Endothelial cell of umbilical vein (primary cell): ENCODE measurements around the gene CSMD2. TPM values are rescaled to one million over a fixed set of nuclear protein-coding genes. Genes with fewer than 3 reads are reported as not detected.

Experiments
- BruUV-seq: library from RNA; stranded (reverse); fragments of 400-500 nt; replicated peaks from 2 replicates; lab custom pipeline; 2021; lab: Mats Ljungman, UMichigan
- CTCF ChIA-PET: fragments of 300-600, 350-600 bp; sonication (Branson Sonifier 250); formaldehyde crosslinking; loops from one replicate; lab custom pipeline; 2021; ENCODE audit warnings: antibody characterized with exemption, inconsistent platforms; lab: Charles Lee
- POLR2A ChIA-PET: fragments of 300-600, 350-600 bp; sonication (Branson Sonifier 250); formaldehyde crosslinking; loops from one replicate; lab custom pipeline; 2021; ENCODE audit warnings: antibody characterized with exemption, inconsistent platforms; lab: Charles Lee
- DNase-seq: peaks from one replicate; pipeline ENCODE4 v3.0.0-alpha.2; 2011; ENCODE audit warnings: low read depth, low spot score
- FAIRE-seq: peaks from 2 replicates; lab custom pipeline; 2011; peaks lifted over from hg19 to GRCh38; lab: Jason Lieb, UNC
- H2AFZ ChIP-seq: 2 replicates; pipeline ENCODE4 v1.6.0; 2012; ENCODE audit warnings: low read depth, low read length, control low read depth, inconsistent platforms
- H3K27ac ChIP-seq: 2 replicates; pipeline ENCODE4 v1.5.1; 2011; ENCODE audit warnings: low read depth, mild to moderate bottlenecking, control low read depth, low read length, moderate library complexity; ENCODE audit not compliant: insufficient read depth
- H3K27me3 ChIP-seq, 2 experiments: 2 replicates each; pipeline versions ENCODE4 v1.6.0 to v1.6.1; 2011; ENCODE audit warnings: low read length in 2 of 2, mixed read lengths in 1 of 2; ENCODE audit not compliant: control insufficient read depth in 2 of 2, insufficient read depth in 2 of 2
- H3K36me3 ChIP-seq, 2 experiments: 2 replicates in 1 of 2; 3 replicates in 1 of 2; pipeline ENCODE4 v1.5.1; 2011; ENCODE audit warnings: low read length in 2 of 2, mild to moderate bottlenecking in 1 of 2, moderate library complexity in 1 of 2; ENCODE audit not compliant: control insufficient read depth in 2 of 2, insufficient read depth in 2 of 2; ENCODE audit errors: extremely low read depth in 1 of 2
- H3K4me1 ChIP-seq: 3 replicates; pipeline ENCODE4 v1.5.1; 2011; ENCODE audit warnings: mild to moderate bottlenecking, low read length; ENCODE audit not compliant: control insufficient read depth, insufficient read depth; ENCODE audit errors: extremely low read depth
- H3K4me2 ChIP-seq: 2 replicates; pipeline ENCODE4 v1.6.1; 2011; ENCODE audit warnings: low read length, control low read depth, mixed read lengths; ENCODE audit not compliant: insufficient read depth
- H3K4me3 ChIP-seq, 3 experiments: fragments of 200-600 bp in 1 of 3; sonication (generic), shearing (Covaris generic) in 1 of 3; replicated peaks in 1 of 3; 2 replicates each; pipeline ENCODE4 v1.5.1; 2011 to 2016; ENCODE audit warnings: control low read depth in 3 of 3, low read length in 3 of 3, mild to moderate bottlenecking in 2 of 3, inconsistent platforms in 1 of 3, low read depth in 1 of 3, moderate library complexity in 1 of 3; ENCODE audit not compliant: insufficient read depth in 1 of 3
- H3K79me2 ChIP-seq: 2 replicates; pipeline ENCODE4 v1.6.0; 2012; ENCODE audit warnings: low read length, inconsistent platforms; ENCODE audit not compliant: control insufficient read depth, insufficient read depth
- H3K9ac ChIP-seq: replicated peaks from 2 replicates; pipeline ENCODE3; 2011; ENCODE audit warnings: low read length, control low read depth; ENCODE audit not compliant: insufficient read depth; ENCODE audit errors: extremely low read depth
- H3K9me1 ChIP-seq: replicated peaks from 3 replicates; pipeline ENCODE4 v1.6.0; 2011; ENCODE audit warnings: mild to moderate bottlenecking, low read length; ENCODE audit not compliant: control insufficient read depth, insufficient read depth; ENCODE audit errors: extremely low read depth
- H3K9me3 ChIP-seq: replicated peaks from 2 replicates; pipeline ENCODE4 v1.5.1; 2012; ENCODE audit warnings: low read length, inconsistent platforms; ENCODE audit not compliant: control insufficient read depth, insufficient read depth
- H4K20me1 ChIP-seq: replicated peaks from 2 replicates; pipeline ENCODE3; 2011; ENCODE audit warnings: mild to moderate bottlenecking, low read length; ENCODE audit not compliant: control insufficient read depth, insufficient read depth; ENCODE audit errors: extremely low read depth
- CTCF ChIP-seq, 2 donors: IDR thresholded peaks; 1 replicate in 1 of 2; 2 replicates in 1 of 2; pipeline ENCODE4 v1.5.1; 2011; ENCODE audit warnings: low read length in 2 of 2, mild to moderate bottlenecking in 2 of 2, moderate library complexity in 2 of 2, control low read depth in 1 of 2, inconsistent platforms in 1 of 2, low read depth in 1 of 2; ENCODE audit not compliant: insufficient read depth in 1 of 2; ENCODE audit errors: extremely low read depth in 1 of 2
- EZH2 ChIP-seq: IDR thresholded peaks from 2 replicates; pipeline ENCODE4 v1.6.1; 2012; ENCODE audit warnings: borderline replicate concordance, low read depth, mild to moderate bottlenecking, moderate library complexity, low read length, inconsistent platforms; ENCODE audit not compliant: severe bottlenecking
- FOS ChIP-seq: IDR thresholded peaks from 2 replicates; pipeline ENCODE4 v1.6.1; 2011; ENCODE audit warnings: mild to moderate bottlenecking, low read length, moderate library complexity, borderline replicate concordance; ENCODE audit not compliant: insufficient read depth
- GATA2 ChIP-seq: IDR thresholded peaks from 2 replicates; pipeline ENCODE4 v1.7.0; 2011; ENCODE audit warnings: low read depth, mild to moderate bottlenecking, moderate library complexity, mixed read lengths, low read length; ENCODE audit not compliant: insufficient read length, insufficient read depth
- JUN ChIP-seq: IDR thresholded peaks from 2 replicates; pipeline ENCODE4 v1.6.1; 2011; ENCODE audit warnings: borderline replicate concordance, low read depth; ENCODE audit not compliant: insufficient read length, insufficient read depth
- MYC ChIP-seq: IDR thresholded peaks from one replicate; pipeline ENCODE4 v1.6.1; 2011; ENCODE audit warnings: mild to moderate bottlenecking, low read depth, low read length
- POLR2A ChIP-seq: IDR thresholded peaks from 2 replicates; pipeline ENCODE4 v1.6.1; 2012; ENCODE audit warnings: low read depth, mild to moderate bottlenecking, control low read depth, low read length
- POLR2AphosphoS5 ChIP-seq: IDR thresholded peaks from 2 replicates; pipeline ENCODE4 v1.6.1; 2012; ENCODE audit warnings: low read depth, mild to moderate bottlenecking, control low read depth, low read length, moderate library complexity; ENCODE audit not compliant: insufficient read depth
- dilution Hi-C: fragments of 300-500 bp; cut with MboI; formaldehyde crosslinking; loops from one replicate; pipeline ENCODE4 v1.15.0; 2019; ENCODE audit warnings: low sequenced_read_pairs; ENCODE audit not compliant: extremely low pct_ligation_motif_present
- intact Hi-C: fragments of 100-400 bp; cut with micrococcal nuclease; formaldehyde crosslinking; loops from one replicate; pipeline ENCODE4 v1.10.0; 2022
- polyA plus RNA-seq, 4 experiments: library from polyadenylated mRNA; depleted of rRNA in 3 of 4; stranded (reverse) in 3 of 4; unstranded in 1 of 4; fragments of >200 nt; gene quantifications; 2 replicates each; pipeline versions ENCODE4 v1.2.1 to v1.2.3, GENCODE V29; 2011 to 2012; ENCODE audit warnings: missing spikeins in 1 of 4
- total RNA-seq: library from RNA; stranded (reverse); gene quantifications from 2 replicates; pipeline ENCODE4 v1.2.3, GENCODE V29; 2021
- TF ChIP-seq, protein P1 (sequence below): IDR thresholded peaks from 2 replicates; pipeline ENCODE4 v1.6.1; 2011; ENCODE audit not compliant: insufficient read depth, insufficient read length

The CSMD2 gene
- total and polyA plus RNA-seq, 2 donors (not counting 3 experiments of a cell fraction or from before 2014, with no cell fraction given) = under 0.01 TPM; not detected in 1

DNA sequence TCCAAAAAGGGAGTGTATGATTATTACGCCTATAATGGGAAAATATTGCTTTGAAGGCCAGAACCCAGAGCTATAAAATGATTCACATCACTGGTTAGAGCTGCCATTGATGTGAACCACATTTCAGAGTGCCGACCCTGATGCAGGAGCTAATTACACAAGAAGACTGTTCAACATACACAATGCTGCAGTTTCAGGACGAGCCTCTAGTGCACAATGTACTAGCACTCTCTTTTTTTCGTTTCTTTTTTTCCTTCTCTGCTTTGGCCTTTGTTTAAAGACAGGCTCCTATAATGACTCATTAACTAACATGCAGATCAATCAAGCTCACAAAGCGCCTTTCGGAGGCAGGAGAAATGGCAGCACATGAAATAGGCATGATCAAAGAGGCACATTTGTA is 367.2 kb downstream of the CSMD2 start:
- TF ChIP-seq GATA2 (no peak), JUN (no peak), FOS (no peak)
- TF ChIP-seq, protein P1, sequence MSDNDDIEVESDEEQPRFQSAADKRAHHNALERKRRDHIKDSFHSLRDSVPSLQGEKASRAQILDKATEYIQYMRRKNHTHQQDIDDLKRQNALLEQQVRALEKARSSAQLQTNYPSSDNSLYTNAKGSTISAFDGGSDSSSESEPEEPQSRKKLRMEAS = no peak
- POLR2A ChIA-PET = no interaction called here
- no TSS peak for BruUV-seq
- FAIRE-seq (no peak), DNase-seq (no peak)
- Histone ChIP-seq H3K79me2 (no peaks in the 10 kb centered on the region), H3K27ac (no peak overlapping the region), H3K9me3 (no peaks in the 10 kb centered on the region), H3K36me3 (no peaks in the 10 kb centered on the region), H3K27me3 (no peaks in the 10 kb centered on the region), H2AFZ (no peak overlapping the region), H3K4me3 (no peak overlapping the region), H3K4me2 (no peak overlapping the region), H4K20me1 (no peaks in the 10 kb centered on the region), H3K4me1 (no peaks in the 10 kb centered on the region), H3K9me1 (no peaks in the 10 kb centered on the region), H3K9ac (no peak overlapping the region)
- CTCF ChIA-PET = no interaction called here
- intact Hi-C loops = no loop called here
- dilution Hi-C loops = no loop called here

DNA sequence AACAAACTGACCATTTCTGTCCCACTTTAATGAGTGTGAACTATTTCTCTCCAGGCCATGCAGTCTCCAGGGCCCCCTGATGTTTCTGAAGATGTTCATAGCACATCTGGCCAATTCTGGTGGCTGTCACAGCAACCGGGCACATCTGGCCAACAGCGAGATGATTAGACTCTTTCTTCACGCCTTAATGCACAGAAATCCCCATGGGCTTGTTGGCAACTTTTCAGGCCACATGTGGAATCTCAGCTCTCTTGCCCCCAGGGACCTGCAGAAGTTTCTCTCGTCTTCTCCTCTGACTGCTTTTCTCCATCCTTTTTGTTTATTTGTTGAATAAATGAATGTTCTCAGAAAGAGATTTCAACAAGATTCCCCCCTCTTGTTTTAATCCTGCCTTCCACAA is 372.4 kb downstream of the CSMD2 start:
- Histone ChIP-seq H3K79me2 (no peaks in the 10 kb centered on the region), H3K9me3 (peaks cover 2% of the 10 kb centered on the region), H3K27ac (no peak overlapping the region), H3K4me3 (no peak overlapping the region), H3K9me1 (no peaks in the 10 kb centered on the region), H3K36me3 (no peaks in the 10 kb centered on the region), H3K27me3 (no peaks in the 10 kb centered on the region), H3K4me1 (no peaks in the 10 kb centered on the region), H3K9ac (no peak overlapping the region), H2AFZ (no peak overlapping the region), H3K4me2 (no peak overlapping the region), H4K20me1 (no peaks in the 10 kb centered on the region)
- intact Hi-C loops = no loop called here
- FAIRE-seq (no peak), DNase-seq (no peak)
- dilution Hi-C loops = no loop called here
- no TSS peak for BruUV-seq
- ChIA-PET CTCF (no interaction called here), POLR2A (no interaction called here)
- no peak for TF ChIP-seq EZH2
- TF ChIP-seq, protein P1 = no peak
- TF ChIP-seq GATA2 = no peak
- no peak for TF ChIP-seq POLR2A
- no peak for TF ChIP-seq MYC
- TF ChIP-seq CTCF (IDR thresholded peaks at IDR 0.05; ENCODE audit: extremely low read depth in 1 of 2, insufficient read depth in 1 of 2, low read depth in 1 of 2, low read length in 2 of 2) = no peak
- no peak for TF ChIP-seq FOS
- no peak for TF ChIP-seq POLR2AphosphoS5
